Stimulated activated CD8-positive, alpha-beta memory T cell treated with anti-CD3 and anti-CD28 coated beads, Interleukin-4, amount 100 ng/mL, for 1 hour (primary cell): ENCODE results near the gene IDH3B.
"Not testable (repeated sequence)": the region's sequence is repeated elsewhere in the genome, so short reads cannot be mapped to it uniquely, and the experiment has no call there.

Source experiments
- DNase-seq, 2 donors: peaks; one replicate each; pipeline ENCODE4 v3.0.0-alpha.2; 2020; ENCODE audit warnings: low read depth in 2 of 2, low spot score in 1 of 2

The IDH3B gene

DNA sequence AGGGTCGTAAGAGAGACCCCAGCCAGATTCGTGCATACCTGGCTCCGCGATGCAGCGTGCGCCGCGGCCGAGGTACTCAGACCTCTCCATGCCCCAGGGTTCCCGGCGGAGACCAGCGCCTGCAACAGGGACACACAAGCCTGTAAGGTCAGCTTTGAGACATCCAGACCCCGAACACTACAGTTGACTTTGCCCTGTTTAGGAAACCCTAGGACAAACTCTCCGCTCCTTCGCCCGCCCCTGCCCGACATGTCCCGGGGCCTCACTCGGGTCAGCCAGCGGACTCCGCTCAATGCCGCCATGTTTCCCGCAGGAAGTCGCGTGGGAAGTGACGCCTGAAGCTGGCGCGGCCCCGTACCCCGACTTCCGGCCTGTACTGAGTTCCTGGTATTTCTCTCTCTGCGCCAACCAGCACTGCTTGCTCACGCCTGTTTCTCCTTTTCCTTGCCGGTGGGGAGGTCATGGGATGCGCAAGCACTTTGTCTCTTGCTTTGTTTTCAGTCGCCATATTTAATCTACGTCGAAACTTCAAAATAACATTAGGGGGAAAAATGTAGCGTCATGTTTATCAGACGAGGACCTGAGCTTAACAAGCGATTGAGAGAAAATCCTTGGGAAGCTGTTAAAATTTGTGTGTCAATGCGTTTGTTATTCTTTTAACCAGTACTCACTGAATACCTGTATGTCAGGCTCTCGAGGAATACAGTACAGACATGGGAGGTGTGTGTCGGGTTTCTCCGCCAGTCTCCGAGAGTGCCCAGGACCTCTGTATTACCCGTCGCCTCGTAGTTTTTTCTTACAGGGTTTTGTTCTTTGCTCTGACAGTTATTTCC, at the start of gene IDH3B:
Gene IDH3B, minus strand, starts transcription at position 330 of the 833 bp plus-strand sequence. Its CDS starts 28 bp downstream, at position 302.
- peak; percentile 78 to 83 for DNase-seq

DNA sequence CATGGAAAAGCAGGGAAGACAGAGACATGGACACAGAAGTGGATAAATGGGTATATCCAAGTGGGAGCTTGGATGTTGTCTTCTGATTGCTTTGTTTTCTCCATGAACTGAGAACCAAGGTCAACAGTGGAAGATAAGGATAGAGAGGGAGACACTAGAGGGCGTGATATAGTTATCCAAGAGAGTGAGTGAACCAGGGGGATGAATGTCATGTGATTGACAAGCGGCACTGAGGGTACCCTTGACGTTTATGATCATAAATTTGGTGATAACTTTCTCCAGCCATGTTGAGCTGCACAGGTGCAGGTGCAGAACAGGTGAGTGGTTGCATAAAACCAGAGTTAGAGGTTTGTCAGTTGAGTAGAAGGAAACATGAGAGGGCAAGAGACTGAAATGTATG, 49.3 kb upstream of the IDH3B start:
- DNase-seq, result no peak

DNA sequence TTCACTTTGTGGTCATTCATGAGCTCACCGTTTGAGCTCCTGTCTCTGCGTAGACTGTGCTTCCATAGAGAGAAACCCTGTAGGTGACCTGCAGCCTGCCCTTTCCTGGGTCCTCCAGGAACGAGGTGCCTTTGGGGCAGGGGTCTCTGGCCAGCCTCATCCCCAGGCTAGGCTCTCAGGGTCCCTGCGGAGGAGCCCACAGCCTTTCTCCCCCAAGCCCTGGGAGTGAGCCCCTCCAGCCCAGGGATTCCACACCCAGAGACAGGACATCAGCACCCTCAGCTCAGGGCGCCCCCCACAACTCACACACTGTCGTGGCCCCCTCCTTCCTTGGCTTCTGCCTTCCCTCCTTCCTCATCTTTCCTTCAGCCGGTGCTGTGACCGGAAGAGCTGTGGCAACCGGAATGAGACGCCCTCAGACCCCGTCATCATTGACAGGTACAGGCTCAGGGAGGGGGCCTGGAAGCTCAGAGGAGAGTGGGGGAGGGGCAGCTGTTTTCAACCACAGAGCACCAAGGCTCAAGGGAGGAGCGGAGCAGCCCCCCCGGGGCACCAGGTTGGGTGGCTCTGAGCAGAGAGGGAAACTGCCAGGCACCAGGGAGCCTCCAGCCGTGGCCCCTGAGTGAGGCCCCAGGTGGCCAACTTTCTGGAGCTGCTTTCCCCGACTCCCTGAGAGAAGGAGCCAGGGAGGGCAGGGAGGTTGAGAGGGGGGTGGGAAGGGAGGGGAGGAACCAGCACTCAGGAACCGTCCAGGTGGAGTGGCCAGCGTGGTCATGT, 45.4 kb upstream of the IDH3B start:
- DNase-seq, result no peak

DNA sequence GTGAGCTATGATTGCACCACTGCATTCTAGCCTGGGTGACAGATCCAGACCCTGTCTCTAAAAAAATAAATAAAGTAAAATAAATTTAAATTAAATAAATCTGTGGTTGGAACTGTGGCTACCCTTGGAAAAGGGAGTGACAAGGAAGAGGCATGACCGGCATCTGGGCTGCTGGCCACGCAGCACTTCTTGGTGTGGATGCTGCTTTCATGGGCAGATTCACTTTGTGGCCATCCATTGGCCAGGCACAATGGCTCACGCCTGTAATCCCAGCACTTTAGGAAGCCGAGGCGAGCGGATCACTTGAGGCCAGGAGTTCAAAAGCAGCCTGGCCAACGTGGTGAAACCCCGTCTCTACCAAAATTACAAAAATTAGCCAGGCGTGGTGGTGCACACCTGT, 44.6 kb upstream of the IDH3B start:
- no peak for DNase-seq

DNA sequence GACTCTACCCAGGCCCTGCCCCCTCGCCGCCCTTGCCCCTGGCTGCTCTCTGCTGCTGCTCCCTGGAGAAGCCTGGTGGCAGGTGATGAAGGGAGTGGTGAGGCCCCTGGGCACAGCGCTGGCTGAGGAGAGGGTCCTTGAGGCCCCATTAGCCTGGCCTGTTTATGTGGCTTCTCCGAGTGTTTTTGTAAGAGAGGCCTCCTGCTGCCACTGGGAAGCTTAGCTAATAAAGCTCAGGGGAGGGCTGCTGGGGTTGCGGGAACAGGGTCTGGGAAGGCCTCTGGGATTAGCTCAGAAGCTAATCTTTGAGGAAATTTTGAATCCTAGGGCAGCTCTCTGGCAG, 44.0 kb upstream of the IDH3B start:
- DNase-seq, result no peak

DNA sequence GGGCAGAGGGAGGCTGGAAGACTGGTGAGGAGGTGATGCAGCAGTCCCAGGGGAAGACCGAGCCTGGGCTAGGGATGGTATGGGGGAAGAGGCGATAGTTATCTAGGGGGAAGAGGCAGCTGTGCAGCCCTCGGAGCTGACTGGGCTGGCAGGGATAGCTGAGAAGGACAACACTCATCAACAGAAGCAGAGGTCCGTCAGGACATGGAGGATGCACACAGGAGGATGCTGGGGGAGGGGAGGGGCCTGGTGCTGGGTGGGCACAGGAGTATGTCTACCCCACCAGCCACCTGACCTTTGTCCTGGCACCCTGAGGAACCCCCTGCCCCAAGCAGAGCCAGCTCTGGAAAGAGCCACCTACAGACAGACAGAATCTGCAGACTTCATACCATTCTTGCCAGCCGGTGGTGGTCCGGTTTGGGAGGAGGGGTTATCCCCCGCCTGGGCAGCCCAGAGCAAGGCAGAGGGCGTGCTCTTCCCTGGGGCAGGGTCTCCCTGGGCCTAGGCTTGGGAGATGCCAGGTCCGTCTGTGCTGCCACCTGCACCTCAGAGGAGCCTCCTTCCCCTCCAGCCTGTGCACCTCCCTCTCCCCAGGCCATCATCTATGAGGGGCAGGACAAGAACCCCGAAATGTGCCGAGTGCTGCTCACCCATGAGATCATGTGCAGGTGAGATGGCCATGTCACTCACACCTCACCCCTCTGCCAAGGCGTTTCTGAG, 43.5 kb upstream of the IDH3B start:
- no peak for DNase-seq

DNA sequence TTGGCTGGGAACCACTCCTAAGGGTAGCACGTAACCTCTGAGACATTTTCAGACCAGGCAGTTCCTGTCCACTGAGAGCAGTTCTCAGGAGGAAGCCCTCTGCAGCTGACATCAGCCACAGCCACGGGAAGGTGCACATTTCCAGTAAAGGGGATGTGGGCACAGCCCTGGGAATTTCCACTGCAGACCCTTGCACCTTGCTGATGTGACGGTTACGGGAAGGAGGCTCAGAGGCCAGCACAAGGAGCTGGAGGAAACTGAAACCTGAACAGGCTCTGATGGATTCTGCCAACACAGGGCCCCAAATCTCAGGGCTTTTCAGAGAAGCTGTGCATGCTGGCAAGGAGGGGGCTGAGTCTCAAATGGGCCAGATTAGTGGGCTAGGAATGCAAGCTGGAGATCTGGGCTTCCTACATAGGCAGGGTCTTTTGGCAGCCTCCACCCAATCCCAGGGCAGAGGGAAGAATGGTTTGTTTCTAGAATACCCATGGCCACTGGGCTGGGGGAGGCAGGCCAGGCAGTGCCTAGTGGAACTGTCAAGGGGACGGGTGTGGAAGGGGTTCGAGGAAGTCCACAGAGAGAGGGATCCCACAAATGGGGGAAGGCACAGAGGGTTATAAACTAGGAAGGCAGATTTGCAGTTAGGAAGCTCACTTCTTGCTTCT, 42.8 kb upstream of the IDH3B start:
- DNase-seq, result no peak

DNA sequence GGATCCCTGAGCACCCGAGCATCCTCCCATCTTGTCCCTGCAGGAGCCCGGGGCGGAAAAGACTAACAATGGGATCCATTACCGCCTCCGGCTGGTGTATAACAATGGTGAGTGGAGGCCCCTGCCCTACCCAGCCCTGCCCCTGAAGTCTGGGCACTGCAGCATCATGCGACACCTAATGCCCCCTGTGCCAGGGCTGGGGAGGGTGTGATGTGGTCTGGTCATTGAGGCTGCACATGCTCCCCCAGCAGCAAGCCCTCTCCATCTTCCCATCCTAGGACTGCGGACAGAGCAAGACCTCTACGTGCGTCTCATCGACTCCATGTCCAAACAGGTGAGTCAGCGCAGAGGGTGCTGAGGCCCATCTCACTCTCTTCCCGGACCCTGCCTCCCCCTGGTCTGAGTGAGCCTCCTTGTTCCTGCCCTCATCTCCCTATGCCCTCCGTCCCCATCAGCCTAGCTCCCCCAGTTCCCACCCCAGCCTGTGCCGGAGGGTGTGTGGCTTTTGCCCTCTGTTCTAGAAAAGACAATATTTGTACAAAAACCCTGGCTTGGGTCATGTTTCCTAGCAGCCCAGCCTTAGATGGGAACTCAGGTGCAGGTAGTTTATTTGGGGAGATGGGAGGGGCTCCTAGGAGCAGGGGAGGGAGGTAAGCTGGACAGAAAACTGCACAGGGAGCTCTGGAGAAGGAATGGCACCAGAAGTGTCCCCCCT, 42.1 kb upstream of the IDH3B start:
- DNase-seq, result no peak

DNA sequence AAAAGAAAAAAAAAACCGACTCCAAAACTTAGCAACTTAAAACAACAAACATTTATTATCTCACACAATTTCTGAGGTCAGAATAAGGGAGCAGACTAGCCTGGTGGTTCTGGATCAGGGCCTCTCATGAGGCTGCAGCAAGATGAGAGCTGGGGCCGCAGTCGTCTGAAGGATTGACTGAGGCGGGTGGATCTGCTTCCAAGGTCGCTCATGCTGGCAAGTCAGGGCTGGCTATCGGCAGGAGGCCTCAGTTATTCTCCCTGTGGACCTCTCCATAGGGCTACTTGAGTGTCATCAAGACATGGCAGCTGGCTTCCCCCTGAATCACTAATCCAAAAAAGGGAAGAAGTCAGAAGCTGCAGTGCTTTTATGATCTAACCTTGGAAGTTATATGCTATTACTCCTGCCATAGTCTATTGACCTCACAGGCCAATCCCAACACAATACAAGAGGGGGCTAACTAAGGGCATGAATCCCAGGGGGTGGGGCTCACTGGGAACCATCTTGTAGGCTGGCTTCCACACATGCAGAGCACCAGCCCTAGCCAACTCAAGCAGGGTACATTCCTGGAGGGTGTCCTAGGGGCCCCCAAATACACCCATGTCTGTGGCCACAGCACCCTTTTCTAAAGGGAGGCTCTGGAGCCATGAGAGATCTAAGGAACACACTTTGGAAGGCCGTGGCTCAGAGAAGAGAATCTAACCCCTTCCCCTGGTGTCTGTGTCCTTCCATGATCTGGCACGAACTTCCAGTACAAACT, 39.9 kb upstream of the IDH3B start:
- DNase-seq, result no peak

DNA sequence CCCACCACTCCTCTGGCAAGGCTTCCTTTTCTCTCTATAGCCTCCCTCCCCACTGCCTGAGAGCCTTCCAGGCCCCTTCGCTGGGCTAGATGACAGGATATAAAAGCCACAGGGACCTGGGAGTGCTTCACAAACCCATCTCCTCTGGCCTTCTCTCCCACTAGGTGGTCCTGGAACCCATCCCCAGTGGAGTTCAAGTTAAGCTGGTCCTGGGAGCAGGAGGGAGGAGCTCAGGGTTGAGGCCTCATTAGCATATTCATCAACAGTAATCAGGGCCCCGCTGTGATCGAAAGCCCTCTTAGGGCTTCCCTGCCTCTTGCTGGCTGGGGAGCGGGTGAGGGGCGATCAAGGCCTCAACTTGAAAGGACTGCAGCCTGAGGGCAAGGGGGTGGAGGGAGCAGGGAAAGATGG, 37.7 kb upstream of the IDH3B start:
- DNase-seq, result no peak

DNA sequence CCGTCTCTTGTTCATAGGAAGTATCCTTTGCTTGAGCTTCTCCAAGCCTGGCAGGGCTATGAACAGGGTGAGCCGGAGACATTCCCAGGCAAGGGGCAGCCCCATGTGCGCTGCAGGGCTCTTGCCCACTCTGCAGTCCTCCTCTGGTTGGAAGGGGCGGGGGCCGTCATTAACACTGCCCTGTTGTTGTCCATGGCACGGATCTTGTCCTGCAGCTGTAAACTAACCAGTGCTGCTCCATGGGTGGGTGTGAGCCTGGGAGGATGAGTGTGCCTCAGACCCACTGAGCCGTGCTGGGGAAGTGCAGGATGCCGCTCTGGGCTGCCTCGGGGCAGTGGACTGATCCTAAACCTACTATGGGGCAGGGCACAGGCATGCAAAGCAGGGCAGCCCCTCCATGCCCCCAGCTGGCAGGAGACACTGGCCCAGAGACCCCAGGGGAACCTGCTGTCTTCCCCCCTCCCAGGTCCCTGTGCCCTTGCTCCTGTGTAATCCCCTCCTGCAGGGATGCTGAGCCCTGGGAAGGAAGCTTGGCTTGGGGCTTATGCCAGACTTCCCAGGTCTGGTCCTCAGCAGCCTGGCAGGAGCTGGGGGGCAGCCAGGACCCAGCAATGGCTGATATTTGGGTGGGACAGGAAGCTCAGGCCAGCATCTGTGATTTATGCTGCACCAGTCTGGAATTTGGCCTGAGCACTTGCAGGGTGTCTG, 37.1 kb upstream of the IDH3B start:
- DNase-seq, result no peak

DNA sequence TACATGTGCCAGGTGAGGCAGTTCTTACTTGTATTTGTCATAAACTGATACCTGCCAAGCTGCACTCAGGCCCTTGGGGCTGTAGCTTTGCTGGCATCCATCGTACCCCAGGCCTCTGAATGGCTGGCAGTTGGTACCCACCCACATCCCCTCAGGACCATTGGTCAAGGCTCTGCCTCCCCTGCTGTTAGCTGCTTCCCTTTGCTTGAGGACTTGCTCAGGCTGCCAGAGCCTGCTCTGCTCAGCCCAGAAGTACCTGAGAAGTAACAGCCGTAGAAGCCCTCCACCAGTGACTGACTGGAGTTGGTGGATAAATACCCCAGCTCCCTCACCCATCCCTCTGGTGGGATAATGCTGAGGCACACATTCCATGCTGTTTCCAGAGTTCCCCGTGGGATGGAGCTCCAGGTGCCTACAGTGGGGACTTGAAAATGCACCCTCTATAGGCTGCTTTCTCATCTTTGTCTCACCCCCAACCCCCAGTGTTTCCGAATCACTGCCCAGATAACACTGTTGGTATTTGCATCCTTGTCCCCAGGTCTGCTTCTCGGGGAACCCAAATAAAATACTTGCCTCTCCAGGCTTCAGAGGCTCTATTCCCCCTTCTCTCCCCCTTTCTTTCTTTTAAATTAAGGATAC, 35.9 kb upstream of the IDH3B start:
- no peak for DNase-seq

DNA sequence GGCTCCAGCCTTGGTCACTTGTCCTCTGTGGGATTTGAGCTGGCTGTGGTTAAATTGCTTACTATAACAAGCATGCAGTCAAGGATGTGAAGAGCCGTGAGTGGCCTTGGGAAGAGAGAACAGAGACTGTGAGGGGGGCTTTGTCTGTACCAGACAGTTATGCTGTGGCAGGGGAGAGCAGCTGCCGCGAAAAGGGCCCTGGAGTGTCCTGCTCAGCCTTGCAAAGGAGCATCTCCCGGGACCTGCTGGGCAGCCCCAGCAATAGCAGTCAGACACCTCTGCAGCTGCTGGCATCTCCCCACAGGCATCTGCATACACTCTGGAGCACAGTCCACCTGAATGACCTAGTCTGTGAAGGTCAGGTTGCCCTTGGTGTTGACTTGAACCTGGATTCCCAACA, 34.9 kb upstream of the IDH3B start:
- no peak for DNase-seq

DNA sequence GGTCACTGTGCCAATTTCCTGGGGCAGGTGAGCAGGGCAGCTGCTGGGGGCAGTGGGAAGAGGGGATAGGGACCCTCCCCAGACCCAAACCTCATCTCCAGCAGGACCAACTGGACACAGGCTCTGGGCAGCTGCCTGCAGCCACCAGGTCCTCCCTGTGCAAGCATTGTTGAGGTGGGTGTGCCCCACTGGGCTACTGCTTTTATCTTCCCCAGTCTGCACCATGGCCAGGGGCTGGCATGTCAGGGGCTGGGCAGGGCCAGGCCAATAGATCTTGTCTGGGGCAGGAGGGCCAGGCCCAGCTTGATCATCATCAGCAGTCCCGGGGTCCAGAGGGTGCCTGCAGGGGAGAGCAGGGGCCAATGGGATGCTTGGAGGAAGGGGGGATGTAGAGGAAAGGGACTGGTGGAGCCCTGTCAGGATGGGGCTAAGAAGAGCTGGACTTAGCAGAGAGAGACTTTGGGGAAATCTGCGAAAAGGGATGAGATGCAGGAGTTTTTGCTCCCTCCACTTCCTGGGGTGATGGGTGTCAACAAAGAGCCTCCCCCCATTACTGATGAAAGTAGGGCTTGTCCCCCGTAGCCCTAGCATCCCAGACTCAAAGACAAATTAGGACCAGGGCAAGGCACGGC, 34.3 kb upstream of the IDH3B start:
- DNase-seq, result no peak

DNA sequence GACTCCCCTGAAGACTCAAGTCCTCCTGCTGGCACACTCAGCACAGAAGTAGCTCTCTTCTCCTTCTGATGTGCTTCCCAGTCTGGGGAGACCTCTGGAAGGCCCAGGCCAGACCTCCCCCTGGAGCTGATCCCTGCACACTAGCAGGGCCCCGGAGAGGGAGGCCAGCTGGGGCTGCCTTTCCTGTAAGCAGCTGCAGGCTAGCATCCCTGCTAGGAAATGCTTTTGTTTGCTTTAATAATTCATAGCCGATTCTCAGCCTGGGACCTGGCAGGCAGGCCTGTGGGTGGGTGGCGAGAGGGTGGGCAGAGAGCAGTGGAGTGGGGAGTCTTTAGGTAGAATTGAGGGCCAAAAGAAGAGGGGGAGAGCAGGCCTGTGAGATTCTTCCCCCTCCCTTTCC, 33.8 kb upstream of the IDH3B start:
- no peak for DNase-seq

DNA sequence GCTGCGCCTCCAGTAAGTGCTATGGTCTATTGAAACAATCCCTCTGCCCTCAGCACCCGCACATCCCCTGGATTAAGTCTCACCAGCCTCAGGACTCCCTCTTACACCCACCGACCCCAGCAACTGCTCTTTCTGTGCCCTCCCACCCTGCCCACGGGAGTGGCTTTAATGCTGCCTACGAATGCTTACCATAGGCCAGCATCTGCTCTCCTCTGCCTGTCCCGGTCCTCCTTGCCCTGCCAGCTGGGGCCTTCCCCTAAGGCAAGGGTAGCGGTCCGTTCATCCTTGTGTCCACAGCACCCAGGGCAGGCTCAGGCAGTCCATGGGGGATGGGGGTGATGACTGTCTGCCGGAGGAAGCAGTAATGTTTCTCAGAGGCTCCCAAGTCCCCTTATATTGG, 32.6 kb upstream of the IDH3B start:
- no peak for DNase-seq

DNA sequence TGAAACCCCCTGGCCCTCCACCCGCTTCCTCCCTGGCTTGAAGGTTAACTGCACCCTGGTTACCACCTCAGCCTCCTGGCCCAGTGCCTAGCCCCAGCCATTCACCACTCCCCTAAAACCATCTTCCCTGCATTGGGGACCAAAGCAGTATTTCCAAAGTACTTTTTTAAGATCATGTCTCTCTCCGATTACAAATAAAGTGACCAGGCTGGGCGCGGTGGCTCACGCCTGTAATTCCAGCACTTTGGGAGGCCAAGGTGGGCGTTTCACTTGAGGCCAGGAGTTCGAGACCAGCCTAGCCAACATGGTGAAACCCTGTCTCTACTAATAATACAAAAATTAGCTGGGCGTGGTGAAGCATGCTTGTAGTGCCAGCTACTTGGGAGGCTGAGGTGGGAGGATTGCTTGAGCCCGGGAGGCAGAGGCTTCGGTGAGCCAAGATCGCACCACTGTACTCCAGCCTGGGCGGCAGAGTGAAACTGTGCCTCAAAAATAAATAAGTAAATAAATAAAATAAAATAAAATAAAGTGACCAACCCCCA, 32.0 kb upstream of the IDH3B start:
- not testable (repeated sequence) for DNase-seq
